ENCODE results near the gene SRSF8.

Gene SRSF8

DNA sequence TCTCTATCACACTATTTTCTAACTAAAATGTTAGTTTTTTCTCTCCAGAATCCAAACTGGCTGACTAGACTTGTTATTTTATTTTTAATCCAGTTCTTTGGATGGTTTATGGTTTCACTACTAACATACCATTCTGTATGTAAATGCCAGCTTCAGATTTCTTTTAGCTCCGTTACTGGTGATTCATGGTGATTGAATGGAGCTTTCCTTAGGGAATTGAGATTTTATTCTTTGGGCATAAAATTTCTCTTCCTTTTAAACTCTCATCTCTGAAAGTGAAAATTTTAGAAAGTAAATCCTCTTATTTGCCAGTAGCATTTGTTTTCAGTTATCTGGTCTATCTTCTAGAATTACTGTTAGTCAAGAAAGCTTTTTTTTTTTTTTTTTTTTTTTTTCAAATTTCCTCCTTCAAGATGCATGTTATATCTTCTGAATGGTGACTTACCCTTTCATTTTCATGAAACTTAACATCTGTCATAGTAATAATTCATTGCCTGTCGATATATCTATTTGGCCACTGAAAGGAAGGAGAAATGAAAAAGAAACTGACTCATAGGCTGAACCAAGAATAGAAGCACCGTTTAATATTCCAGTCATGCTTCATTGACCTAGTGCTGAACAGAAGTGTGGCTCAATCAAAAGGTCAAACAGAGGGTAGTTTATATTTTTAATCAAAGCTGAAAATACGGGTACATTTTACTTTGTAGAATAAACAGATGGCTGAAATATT, 29.3 kb downstream of the SRSF8 start:
- no peak overlapping the region for H3K4me3 ChIP-seq (ENCODE audit: low read depth, low read length)
- DNase-seq (ENCODE audit: low read depth) = no peak
- TF ChIP-seq, protein P1, sequence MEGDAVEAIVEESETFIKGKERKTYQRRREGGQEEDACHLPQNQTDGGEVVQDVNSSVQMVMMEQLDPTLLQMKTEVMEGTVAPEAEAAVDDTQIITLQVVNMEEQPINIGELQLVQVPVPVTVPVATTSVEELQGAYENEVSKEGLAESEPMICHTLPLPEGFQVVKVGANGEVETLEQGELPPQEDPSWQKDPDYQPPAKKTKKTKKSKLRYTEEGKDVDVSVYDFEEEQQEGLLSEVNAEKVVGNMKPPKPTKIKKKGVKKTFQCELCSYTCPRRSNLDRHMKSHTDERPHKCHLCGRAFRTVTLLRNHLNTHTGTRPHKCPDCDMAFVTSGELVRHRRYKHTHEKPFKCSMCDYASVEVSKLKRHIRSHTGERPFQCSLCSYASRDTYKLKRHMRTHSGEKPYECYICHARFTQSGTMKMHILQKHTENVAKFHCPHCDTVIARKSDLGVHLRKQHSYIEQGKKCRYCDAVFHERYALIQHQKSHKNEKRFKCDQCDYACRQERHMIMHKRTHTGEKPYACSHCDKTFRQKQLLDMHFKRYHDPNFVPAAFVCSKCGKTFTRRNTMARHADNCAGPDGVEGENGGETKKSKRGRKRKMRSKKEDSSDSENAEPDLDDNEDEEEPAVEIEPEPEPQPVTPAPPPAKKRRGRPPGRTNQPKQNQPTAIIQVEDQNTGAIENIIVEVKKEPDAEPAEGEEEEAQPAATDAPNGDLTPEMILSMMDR (IDR thresholded peaks at IDR 0.05; ENCODE audit: control insufficient read depth, extremely low read depth, insufficient read depth) = no peak

DNA sequence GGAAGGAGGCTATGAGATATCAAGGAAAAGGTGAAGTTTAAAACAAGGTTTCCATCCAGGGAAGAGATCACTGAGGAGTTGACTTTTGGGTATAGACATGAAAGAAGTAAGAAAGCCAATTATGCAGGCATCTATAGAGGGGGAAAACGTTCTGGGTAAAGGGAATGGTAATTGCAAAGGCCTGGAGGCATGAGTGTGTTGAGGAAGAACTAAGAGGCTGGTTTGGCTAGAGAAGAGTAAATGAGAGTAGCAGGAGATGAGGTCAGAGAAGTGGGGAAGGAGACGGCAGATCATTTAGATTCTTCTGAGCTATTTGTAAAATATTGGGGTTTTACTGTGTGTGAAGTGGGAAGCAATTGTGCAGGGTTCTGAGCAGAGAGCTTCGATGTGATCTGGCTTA, 30.5 kb downstream of the SRSF8 start:
- no peak overlapping the region for H3K4me3 ChIP-seq (ENCODE audit: low read depth, low read length)
- TF ChIP-seq, protein P1 (IDR thresholded peaks at IDR 0.05; ENCODE audit: control insufficient read depth, extremely low read depth, insufficient read depth) = no peak
- no peak for DNase-seq (ENCODE audit: low read depth)

DNA sequence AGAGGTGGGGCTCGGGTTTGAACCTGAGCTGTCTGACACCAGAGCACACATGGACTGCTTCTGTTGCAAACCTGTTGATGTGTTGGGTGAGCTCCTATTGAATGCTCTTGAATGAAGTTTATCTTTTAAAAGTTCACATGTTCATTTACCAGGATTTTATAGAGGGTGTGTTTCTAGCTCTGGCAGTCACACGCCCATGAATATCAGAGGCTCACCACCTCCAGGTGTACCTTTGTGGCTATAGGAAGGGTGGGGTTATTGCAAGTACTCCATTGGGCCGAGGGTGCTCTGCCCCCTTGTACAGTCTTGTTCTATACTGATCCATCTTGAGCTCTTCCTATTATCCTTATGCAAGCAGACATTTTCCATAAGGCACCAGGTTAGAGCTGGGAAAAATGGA, 32.1 kb downstream of the SRSF8 start:
- no peak for DNase-seq (ENCODE audit: low read depth)
- no peak overlapping the region for H3K4me3 ChIP-seq (ENCODE audit: low read depth, low read length)
- TF ChIP-seq, protein P1 (IDR thresholded peaks at IDR 0.05; ENCODE audit: control insufficient read depth, extremely low read depth, insufficient read depth) = no peak

DNA sequence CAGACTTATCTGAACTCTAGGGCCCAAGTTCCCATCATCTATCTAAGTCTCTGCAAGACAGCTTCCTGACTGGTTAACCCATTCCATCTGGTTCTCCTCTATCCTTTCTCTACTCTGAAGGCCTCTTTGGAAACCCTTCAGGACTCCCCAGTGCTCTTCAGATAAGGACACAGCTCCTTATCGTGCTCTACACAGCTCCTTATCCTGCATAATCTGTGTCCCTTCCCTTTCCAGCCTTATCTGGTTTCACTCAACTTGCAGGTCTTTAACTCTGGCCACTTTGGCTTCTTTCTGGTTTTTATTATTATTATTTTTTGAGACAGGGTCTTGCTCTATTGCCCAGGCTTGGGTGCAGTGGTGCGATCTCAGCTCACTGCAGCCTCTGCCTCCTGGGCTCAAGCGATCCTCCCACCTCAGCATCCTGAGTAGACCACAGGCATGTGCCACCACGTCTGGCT, 33.5 kb downstream of the SRSF8 start:
- H3K4me3 ChIP-seq (ENCODE audit: low read depth, low read length) = no peak overlapping the region
- TF ChIP-seq, protein P1 (IDR thresholded peaks at IDR 0.05; ENCODE audit: control insufficient read depth, extremely low read depth, insufficient read depth) = no peak
- DNase-seq (ENCODE audit: low read depth) = no peak

DNA sequence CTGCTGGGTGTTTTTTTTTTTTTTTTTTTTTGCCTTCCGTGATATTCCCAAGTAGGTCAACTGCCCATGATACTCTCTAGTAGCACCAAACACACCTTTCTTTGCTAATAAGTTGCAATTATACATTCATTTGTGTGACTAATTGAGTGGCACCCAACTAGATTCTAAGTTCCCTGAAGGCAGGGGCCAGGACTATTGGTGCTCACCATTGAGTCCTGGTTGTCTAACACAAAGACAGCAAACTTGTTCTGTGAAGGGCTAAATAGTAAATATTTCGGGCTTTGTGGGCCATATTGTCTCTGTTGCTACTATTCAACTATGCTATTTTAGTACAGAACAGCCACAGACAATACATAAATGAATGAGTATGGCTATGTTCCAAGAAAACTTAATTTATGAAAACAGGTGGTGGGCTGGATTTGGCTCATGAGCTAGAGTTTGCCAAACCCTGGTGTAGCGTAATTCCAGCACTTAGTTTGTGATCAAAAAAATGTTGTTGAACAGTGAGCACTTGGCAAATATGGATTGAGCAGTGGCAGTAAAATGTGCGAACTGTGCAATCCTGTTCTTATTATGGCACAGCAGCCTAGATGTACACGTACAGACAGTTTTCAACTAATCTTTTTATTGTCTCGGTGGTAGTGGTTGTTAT, 34.3 kb downstream of the SRSF8 start:
- DNase-seq (ENCODE audit: low read depth) = no peak
- no peak overlapping the region for H3K4me3 ChIP-seq (ENCODE audit: low read depth, low read length)
- TF ChIP-seq, protein P1 (IDR thresholded peaks at IDR 0.05; ENCODE audit: control insufficient read depth, extremely low read depth, insufficient read depth) = no peak

DNA sequence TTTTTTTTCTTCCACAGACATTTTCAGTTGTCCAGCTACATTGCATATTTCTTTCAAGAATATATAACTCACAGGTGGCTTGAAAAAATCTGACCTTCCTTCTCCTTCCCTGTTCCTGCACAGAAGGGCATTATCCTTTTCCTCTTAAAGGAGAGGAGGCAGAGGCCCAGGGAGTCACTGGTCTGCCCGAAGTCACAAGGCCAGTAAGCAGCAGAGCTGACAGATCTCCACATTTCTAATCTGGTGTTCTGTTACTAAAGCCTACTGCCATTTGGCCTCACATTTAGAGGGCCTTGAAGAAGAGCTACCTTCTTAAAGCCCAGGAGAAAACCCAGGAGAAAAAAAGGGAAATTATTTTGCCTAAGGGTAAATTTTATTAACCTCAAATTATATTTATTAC, 35.2 kb downstream of the SRSF8 start:
- no peak for DNase-seq (ENCODE audit: low read depth)
- H3K4me3 ChIP-seq (ENCODE audit: low read depth, low read length) = no peak overlapping the region
- TF ChIP-seq, protein P1 (IDR thresholded peaks at IDR 0.05; ENCODE audit: control insufficient read depth, extremely low read depth, insufficient read depth) = no peak
